Endothelial cell of umbilical vein (primary cell): ENCODE data around the gene WNT8B.

Experiments
- CTCF ChIP-seq, 2 donors: IDR thresholded peaks; 1 replicate in 1 of 2; 2 replicates in 1 of 2; pipeline ENCODE4 v1.5.1; 2011; ENCODE audit warnings: low read length in 2 of 2, mild to moderate bottlenecking in 2 of 2, moderate library complexity in 2 of 2, control low read depth in 1 of 2, inconsistent platforms in 1 of 2, low read depth in 1 of 2; ENCODE audit not compliant: insufficient read depth in 1 of 2; ENCODE audit errors: extremely low read depth in 1 of 2
- EZH2 ChIP-seq: IDR thresholded peaks from 2 replicates; pipeline ENCODE4 v1.6.1; 2012; ENCODE audit warnings: borderline replicate concordance, low read depth, mild to moderate bottlenecking, moderate library complexity, low read length, inconsistent platforms; ENCODE audit not compliant: severe bottlenecking
- JUN ChIP-seq: IDR thresholded peaks from 2 replicates; pipeline ENCODE4 v1.6.1; 2011; ENCODE audit warnings: borderline replicate concordance, low read depth; ENCODE audit not compliant: insufficient read length, insufficient read depth
- POLR2A ChIP-seq: IDR thresholded peaks from 2 replicates; pipeline ENCODE4 v1.6.1; 2012; ENCODE audit warnings: low read depth, mild to moderate bottlenecking, control low read depth, low read length
- POLR2AphosphoS5 ChIP-seq: IDR thresholded peaks from 2 replicates; pipeline ENCODE4 v1.6.1; 2012; ENCODE audit warnings: low read depth, mild to moderate bottlenecking, control low read depth, low read length, moderate library complexity; ENCODE audit not compliant: insufficient read depth
- TF ChIP-seq, protein P1 (sequence below): IDR thresholded peaks from 2 replicates; pipeline ENCODE4 v1.6.1; 2011; ENCODE audit not compliant: insufficient read depth, insufficient read length

DNA sequence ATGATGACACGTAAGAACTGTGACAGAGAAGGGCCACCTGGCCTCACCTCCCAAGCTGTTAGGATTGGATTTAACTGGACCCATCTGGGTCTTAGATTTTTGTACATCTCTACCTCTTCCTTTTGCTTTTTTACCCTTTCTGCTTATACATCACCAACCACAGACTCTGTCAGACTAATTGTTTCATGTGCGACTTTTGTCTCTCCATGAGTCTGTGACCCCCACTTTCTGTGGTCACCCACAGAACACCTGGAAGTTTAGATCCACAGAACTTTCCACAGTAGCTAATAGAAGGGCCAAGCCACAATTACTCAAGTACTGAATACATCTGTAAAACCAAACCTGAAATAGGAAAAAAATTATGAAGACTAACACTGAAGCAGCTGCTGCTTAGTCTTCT, 33.8 kb downstream of the WNT8B start:
- TF ChIP-seq, protein P1, sequence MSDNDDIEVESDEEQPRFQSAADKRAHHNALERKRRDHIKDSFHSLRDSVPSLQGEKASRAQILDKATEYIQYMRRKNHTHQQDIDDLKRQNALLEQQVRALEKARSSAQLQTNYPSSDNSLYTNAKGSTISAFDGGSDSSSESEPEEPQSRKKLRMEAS = no peak
- TF ChIP-seq CTCF (IDR thresholded peaks at IDR 0.05; ENCODE audit: extremely low read depth in 1 of 2, insufficient read depth in 1 of 2, low read depth in 1 of 2, low read length in 2 of 2) = no peak
- TF ChIP-seq POLR2A = no peak
- TF ChIP-seq POLR2AphosphoS5 = no peak
- no peak for TF ChIP-seq EZH2
- TF ChIP-seq JUN = no peak
